ENCODE measurements around the gene CAPN11.

The CAPN11 gene

DNA sequence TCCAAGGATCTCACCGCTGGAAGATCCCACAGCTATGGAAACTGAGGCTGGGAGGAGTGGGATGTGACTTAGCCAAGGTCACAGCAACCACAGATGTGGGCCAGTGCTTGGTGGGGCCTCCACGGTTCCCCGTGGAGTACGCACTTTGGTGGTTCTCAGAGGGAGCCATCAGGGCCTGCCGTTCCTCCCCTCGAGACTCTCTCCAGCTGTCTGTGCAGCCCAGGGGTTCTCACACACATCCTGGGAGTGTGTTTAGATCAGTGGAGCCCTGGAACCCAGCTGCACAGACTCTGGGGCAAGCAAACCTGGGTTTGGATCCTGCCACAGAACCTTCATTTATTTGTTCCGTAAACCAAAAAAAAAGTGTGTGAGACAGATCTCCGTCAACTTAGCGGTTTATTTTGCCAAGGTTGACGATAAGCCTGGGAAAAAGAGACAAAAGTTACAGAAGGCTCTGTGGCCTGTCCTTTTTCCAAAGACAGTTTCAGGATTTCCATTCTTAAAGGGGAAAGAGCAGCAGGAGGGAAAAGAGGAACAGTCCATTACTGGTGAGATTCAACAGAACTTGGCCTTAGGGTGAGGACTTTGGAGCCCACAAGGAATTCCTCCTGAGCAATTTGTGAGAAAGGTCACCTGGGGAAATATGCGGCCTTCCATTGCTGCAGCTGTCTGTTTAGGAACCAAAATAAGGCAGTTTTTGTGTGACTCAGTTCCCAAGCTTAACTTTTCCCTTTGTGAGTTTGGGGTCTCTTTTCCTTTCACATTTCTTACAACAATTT is 44.5 kb downstream of the CAPN11 start:
- DNase-seq (ENCODE audit: low read depth in 1 of 2, low spot score in 1 of 2), result no peak

DNA sequence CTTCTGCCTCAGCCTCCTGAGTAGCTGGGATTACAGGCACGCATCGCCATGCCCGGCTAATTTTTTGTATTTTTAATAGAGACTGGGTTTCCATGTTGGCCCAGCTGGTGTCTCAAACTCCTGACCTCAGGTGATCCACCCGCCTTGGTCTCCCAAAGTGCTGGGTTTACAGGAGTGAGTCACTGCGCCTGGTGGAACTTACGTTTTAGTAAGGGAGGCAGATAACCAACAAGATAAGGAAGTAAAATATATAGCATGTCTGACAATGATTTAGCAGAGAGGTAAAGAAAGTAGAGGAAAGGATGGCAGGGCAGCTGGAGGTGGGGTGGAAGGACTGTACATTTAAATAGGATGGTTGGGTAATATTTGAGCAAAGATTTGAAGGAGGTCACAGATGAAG is 45.3 kb downstream of the CAPN11 start:
- DNase-seq (ENCODE audit: low read depth in 1 of 2, low spot score in 1 of 2), result no peak

DNA sequence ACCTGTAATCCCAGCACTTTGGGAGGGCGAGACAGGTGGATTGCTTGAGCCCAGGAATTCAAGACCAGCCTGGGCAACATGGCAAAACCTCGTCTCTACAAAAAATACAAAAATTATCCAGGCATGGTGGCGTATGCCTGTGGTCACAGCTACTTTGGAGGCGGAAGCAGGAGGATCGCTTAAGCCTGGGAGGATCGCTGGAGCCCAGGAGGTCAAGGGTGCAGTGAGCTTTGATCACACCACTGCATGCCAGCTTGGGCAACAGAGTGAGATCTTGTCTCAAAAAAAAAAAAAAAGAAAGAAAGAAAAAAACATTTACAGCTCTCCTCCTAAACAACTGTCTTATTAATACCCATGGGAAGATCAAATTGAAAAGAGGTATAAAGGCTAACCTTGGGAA is 49.3 kb downstream of the CAPN11 start:
- no peak for DNase-seq (ENCODE audit: low read depth in 1 of 2, low spot score in 1 of 2)

DNA sequence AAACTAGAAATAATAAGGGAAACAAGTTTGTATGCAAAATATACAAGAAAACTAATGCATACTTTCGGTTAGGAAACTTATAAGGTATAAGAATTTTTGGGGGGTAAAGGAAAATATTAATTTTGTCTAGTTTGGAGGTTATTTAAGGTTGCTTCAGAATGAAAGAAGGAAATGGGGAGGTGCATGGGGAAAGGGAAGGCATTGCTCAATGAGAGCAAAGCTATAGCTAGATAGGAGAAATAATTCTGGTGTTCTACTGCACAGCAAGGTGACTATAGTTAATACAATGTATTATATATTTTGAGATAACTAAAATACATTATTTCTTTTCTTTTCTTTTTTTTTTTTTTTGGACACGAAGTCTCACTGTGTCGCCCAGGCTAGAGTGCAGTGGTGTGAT is 52.7 kb downstream of the CAPN11 start:
- no peak for DNase-seq (ENCODE audit: low read depth in 1 of 2, low spot score in 1 of 2)

DNA sequence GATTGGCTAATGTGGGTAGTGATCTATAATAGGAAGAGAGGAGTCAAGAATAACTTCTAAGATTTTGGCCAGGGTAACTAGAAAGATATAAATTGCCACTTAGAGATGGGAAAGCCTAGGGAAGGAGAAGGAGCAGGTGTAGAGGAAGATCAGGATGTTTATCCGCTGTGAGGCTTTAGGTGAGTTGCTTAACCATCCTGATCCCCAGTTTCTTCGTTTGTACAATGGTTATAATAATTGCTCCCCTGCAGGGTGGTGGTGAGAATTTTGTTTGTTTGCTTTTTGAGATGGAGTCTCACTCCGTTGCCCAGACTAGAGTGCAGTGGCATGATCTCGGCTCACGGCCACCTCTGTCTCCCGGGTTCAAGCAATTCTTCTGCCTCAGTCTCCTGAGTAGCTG is 55.7 kb downstream of the CAPN11 start:
- no peak for DNase-seq (ENCODE audit: low read depth in 1 of 2, low spot score in 1 of 2)

DNA sequence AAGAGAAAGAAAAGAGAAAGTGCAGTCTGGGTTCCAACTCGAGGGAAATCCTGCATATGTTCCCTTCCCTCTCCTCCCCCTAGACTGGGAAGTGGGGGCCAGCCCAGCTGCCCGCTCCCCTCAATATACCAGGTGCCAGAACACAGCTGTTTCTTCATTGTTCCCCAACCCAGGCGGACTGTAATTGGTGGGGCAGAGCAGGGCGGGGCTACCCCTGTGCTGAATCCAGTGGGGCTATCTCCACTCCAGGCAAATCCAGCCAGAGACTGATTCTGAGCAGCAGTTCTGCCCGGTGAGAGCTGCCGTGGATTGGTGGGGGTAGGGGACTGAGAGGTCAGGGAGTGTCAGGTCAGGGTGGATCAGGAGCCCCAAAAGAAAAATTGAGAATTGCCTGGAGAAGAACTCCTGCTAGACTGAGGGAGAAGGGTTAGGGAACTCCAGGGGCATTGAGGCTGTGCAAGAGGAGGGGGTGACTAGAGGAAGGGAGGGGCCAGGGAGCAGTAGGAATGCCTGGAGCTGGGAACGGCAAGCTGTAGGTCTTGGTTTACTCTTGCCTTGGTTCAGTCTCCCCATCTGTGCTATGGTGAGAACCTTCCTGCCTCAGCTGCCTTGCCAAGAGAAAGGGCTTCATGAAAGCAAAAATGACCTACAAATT is 58.2 kb downstream of the CAPN11 start, which contains the start of gene MYMX:
Gene MYMX (plus strand): TSS at position 250 of the 655 bp plus-strand sequence. CDS start 546 bp downstream, outside the sequence.
- DNase-seq (ENCODE audit: low read depth in 1 of 2, low spot score in 1 of 2), result no peak

DNA sequence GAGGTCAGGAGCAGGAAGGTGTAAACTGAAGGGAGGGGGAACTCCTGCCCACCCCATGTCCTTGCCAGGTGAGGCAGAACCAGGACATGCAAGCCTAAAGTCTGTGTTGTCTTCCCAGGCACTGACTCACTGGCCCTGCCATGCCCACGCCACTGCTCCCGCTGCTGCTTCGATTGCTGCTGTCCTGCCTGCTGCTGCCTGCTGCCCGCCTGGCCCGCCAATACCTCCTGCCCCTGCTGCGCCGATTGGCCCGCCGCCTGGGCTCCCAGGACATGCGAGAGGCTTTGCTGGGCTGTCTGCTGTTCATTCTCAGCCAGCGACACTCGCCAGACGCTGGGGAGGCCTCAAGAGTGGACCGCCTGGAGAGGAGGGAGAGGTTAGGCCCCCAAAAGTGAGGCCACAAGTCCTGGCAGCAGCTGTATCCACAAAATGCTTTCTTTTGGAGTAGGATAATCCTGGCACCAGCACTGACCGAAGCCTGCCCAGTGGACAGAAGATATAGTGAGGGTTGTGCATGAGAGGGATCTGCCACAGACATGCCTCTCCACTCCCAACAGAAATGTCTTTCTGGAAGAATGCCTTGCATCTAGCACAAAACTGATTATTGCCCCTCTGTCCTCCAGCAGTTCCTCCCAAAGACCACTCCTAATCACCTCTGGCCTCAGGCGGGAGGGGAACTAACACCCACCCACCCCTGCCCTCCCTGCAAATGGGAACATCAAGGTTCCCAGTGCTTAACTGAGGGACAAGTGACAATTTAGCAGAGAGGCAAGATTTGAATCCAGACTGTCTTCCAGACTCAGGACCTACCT is 58.9 kb downstream of the CAPN11 start:
- DNase-seq (ENCODE audit: low read depth in 1 of 2, low spot score in 1 of 2), result no peak

DNA sequence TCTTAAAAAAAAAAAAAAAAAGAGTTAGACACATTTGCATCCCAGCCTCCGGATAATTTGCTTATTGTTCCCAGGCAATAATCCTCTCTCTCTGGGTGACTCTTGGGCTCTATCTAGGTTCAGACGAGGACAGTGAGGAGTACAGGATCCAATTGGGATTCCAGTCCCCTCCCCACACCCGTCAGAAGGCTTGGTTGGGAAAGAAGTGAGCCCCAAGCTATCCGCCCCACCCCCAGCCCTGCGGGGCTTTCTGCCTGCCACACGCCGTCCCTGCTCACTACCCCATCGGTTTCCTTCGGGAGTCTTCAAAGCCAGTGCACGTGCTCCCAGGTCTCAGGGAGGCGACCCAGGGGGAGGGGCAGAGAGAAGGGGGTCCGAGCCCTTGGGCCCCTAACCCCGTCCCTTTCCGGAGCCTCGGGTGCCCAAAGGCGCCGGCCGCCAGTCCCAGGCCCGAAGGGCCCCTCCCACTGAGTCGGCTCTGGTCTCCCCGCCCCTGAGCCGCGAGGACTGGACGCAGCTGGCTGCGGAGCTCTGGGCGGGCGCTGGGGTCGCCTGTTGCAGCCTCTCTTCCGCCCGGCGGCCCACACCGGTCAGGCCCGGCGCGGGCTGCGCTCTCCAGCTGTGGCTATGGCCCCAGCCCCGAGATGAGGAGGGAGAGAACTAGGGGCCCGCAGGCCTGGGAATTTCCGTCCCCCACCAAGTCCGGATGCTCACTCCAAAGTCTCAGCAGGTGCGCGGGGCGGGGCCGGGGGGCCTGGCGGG is 60.6 kb downstream of the CAPN11 start:
- DNase-seq (ENCODE audit: low read depth in 1 of 2, low spot score in 1 of 2), result no peak

DNA sequence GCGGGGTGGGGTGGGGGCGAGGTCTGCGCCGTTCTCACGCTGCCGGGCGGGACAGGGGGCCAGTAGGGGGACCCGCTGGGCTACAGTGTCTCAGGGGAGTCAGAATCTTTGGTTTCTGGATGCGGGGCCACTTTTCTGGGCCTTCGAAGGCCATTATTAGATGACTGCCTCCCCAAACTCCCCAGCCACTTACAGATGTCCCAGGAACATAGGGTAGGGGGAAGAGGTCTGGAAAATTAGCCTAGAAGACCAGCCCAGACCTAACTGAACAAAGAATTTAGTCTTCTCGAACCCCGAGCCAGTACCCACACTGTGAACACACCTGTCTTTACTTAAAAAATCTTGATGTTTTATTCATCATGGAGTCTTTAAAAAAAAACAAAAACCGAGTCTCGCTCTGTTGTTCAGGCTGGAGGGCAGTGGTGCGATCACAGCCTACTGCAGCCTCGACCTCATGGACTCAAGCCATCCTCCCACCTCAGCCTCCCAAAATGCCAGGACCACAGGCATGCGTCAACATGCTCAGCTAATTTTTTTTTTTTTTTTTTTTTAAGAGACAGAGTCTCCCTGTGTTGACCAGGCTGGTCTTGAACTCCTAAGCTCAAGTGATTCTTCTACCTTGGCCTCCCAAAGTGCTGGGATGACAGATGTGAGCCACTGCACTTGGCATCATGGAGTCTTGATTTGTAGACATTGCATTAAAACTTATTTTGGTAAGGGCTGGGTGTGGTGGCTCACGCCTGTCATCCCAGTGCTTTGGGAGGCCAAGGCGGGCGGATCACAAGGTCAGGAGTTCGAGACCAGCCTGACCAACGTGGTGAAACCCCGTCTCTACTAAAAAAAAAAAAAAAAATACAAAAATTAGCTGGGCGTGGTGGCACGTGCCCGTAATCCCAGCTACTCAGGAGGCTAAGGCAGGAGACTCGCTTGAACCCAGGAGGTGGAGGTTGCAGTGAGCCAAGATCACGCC is 61.5 kb downstream of the CAPN11 start:
- no peak for DNase-seq (ENCODE audit: low read depth in 1 of 2, low spot score in 1 of 2)

DNA sequence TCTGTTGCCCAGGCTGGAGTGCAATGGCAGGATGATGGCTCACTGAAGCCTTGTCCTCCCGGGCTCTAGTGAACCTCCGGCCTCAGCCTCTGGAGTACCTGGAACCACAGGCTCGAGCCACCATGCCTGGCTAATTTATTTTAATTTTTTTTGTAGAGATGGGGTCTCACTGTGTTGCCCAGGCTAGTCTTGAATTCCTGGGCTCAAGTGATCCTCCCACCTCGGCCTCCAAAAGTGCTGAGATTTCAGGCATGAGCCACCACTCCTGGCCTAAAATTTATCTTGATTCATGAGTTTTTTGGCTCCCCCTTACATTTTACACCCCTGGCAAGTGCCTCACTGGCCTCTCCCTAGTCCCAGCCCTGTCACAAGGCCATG is 62.3 kb downstream of the CAPN11 start:
- no peak for DNase-seq (ENCODE audit: low read depth in 1 of 2, low spot score in 1 of 2)

DNA sequence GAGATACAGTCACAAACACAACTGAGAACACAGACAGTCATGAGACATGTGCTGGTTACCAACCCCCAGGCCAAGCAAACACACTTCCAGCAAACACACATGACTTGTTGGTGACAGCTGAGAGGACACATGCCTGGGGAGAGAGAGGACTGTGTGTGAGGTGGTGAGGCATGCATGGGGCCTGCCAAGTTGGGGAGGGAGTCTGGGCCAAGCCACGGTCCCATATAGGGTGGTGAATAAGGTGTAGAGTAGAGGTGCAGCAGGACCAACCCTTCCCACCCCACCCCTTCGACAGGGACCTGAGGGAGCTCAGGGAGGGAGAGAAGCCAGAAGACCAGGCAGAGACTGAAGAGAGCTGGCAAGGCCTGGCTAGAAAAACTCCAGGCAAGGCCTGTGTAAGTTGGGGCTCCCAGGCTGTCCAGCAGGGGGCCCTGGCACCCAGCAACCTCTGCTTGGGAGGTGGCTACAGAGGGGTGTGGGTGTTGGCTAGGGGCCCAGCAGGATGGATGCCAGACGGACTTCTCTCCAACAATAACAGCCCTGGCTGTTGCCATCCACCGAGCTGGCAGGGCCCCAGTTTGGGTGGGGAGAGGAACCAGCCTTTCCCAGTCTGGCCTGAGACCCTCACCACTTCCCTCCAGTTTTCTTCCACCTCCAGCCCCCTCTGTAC is 62.8 kb downstream of the CAPN11 start:
- DNase-seq (ENCODE audit: low read depth in 1 of 2, low spot score in 1 of 2), result peak; percentile 39 to 58

DNA sequence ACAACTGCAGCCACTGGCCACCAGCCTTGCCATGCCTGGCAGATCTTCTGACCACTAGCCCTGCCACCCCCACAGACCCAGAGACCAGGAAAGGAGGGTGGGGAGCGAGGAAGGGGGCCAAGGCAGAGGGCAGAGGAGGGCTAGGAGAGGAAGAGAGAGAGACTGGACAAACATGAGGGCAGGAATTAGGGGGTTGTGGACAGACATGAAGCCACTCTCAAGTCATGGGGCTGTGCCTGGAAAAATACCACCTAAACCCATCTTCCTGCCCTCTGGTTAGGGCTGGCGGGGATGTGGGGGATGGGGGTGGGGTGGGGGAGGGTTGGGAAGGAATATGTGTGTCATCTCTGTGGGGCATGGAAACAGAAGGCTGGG is 63.3 kb downstream of the CAPN11 start:
- DNase-seq (ENCODE audit: low read depth in 1 of 2, low spot score in 1 of 2), result no peak

DNA sequence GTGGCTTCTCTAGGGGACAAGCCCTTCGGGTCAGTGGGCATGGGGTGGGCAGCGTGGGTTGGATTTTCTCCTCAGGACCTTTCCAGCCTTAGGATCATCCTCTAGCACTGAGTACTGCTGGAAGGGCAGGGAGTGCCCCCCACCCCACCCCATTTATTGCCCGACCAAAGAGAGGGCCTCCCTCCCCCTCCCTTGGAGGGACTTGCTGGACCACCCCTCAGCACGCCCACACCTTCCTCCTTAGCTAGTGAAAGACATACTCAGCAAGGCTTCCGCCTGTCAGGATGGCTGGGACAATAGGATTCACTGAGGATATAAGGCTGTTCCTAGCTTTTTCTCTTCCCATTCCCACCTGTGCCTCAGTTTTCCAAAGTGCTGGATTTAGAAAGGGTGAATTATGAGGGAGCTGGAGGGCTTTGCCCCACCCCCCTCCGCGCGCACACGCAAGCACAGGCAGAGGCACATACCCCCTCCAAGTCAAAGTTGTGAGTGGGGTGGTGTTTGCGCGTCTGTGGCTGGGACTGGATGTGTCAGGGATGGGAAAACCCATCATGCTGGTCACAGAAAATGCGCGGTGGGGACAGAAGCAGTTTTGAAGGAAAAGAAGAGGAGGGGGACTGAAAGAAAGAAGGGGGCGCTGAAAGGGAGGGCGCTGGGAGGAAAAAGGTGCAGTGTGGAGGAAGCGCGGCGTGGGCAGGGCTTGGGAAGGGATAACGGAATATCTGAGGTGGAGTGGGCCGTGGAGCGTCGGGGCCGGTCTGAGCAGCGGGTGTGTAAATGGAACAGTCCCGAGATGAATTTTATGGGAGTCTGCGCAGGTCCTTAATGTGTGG is 64.1 kb downstream of the CAPN11 start:
- DNase-seq (ENCODE audit: low read depth in 1 of 2, low spot score in 1 of 2), result no peak

DNA sequence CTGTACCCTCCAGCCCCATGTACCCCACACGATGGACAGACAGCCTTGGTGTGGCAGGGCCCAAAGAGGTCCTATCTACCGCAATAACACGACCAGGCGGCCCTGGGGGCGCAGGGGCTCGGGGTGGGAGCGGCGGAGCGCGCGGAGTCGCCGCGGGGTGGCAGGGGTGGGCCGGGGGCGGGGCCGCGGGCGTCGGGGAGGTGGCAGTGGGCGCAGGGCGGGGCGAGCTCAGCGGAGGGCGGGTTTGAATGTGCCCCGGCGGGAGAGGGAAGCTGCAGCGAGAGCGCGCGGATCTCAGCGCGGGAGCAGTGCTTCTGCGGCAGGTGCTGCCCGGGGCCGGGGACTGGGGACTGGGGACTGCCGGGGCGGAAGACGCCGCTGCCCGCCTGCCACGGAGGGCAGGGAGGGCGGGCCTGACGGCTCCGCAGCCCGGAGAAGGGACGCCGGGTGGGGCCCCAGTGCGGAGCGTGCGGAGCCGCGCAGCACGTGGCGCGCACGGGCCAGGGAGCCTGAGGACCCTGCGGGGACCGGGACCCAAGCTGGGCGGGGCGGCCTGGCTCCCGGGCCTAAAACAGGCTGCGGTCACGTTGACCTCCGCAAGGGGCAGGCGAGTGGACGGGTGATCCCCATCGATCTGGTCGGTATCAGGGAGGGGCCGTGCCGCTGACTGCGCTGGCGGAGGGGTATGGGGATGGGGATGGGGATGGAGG is 64.9 kb downstream of the CAPN11 start, which contains the start of gene SLC29A1:
Gene SLC29A1 (plus strand): TSS at position 277 of the 710 bp plus-strand sequence. CDS start 3,719 bp downstream, outside the sequence.
- DNase-seq (ENCODE audit: low read depth in 1 of 2, low spot score in 1 of 2), result peak; percentile 69 to 78

DNA sequence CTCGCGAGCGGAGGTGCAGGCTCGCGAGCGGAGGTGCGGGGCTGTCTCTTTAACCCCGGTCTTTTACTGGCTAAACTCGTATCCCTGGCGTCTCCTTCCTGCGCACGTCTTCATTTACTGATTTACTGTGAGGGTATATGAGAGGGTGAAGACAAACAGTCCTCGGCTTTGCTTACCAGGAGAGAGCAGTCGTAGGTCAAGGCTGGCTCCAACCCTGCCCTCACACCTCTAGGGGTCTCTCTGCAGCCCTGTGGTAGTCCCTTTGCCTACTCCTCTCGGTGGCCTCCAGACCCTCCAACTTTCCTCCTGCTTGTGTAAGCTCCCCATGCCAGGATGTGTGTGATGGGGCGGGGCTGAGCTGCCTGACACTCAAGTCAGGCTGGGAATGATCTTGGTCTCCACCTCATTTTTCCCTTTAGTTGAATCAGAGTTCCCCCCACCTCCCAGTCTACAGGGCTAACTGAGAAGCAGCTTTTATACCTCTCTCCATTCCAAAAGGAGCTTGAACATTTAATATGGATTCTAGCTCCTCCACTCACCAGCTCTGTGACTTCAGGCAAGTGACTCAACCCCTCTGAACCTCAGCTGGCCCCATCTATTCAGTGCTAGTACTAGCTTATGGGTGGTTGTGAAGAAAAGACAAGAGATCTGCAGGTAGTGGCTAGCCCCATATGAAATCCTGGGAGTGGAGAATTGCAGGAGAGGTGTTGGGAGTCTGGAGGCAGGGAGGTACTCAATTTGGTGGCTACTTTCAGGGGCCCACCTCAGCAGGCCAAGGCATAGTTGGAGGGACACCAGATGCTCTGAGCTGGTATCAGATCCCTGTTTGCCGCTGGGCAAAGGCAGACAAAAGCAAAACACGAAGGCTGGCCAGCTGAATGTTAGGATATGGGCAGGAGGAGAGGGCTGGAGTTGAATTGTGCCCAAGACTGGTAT is 65.7 kb downstream of the CAPN11 start:
- DNase-seq (ENCODE audit: low read depth in 1 of 2, low spot score in 1 of 2), result no peak

DNA sequence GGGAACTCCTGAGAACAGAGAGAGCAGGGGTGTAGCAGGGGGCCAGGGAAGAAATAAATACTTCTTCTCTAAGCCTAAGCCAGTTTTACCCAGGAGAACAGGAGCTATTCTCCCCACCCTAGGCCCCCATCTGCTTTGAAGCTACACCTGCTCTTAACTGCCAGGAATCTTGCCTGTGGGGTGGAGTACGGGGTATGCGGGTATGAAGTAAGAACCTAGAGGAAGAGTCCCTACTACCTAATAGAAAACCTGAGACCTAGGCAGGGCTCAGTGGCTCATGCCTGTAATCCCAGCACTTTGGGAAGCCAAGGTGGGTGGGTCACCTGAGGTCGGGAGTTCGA is 66.3 kb downstream of the CAPN11 start:
- DNase-seq (ENCODE audit: low read depth in 1 of 2, low spot score in 1 of 2), result no peak
